ENCODE data around the gene CCDC92B. TPM values are rescaled to one million over a fixed set of nuclear protein-coding genes. Genes with fewer than 3 reads are reported as not detected.

CCDC92B gene
- total RNA-seq, 1 experiment from 2014 or later = 0.09 TPM

GRCh38 chr17:2795441-2796163 lies 46.1 kb upstream of the CCDC92B start:
- H3K27me3 ChIP-seq (replicated peaks; ENCODE audit: insufficient read depth, low read depth, low read length, poor library complexity) = peaks cover 4% of the 10 kb centered on the region
- TF ChIP-seq, protein P1, sequence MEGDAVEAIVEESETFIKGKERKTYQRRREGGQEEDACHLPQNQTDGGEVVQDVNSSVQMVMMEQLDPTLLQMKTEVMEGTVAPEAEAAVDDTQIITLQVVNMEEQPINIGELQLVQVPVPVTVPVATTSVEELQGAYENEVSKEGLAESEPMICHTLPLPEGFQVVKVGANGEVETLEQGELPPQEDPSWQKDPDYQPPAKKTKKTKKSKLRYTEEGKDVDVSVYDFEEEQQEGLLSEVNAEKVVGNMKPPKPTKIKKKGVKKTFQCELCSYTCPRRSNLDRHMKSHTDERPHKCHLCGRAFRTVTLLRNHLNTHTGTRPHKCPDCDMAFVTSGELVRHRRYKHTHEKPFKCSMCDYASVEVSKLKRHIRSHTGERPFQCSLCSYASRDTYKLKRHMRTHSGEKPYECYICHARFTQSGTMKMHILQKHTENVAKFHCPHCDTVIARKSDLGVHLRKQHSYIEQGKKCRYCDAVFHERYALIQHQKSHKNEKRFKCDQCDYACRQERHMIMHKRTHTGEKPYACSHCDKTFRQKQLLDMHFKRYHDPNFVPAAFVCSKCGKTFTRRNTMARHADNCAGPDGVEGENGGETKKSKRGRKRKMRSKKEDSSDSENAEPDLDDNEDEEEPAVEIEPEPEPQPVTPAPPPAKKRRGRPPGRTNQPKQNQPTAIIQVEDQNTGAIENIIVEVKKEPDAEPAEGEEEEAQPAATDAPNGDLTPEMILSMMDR (conservative IDR thresholded peaks at IDR 0.05; ENCODE audit: low read depth, low read length) = no peak
- no peak for TF ChIP-seq EZH2 (IDR thresholded peaks at IDR 0.05; ENCODE audit: borderline replicate concordance, low read depth, low read length, poor library complexity, severe bottlenecking)
- CTCF ChIA-PET = no interaction called here

DNA sequence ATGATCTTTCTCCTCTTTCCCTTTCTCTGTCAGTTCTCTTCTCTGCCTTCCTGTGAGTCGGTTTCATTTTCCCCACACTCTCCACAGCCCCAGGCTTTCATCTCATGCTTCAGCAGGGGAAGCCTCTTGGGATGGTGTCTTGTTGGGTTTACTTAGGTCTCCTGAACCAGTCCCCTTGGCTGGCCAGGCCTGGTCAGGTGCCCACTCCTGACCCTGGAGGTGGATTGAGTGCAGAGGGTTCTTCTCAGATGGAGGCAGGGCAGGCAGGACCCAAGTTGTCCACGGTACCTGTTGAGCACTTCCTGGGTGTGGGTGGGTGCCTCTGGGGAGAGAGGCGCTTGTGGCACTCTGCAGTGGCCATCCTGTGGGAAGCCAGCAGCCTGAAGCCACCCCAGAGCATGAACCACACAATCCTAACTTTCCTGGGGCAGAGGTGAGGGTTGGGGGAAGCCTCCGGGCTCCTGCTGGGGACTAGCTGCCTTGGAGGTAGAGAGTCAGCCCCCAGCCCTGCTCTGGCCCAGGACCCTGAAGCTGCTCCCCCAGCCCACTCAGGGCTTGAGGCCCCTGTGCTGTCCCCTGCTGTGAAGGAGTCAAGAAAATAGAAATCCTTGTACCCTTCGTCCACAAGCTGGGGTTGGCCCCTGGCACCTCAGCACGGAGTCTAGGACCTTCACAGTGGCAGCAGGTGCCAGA lies 44.8 kb upstream of the CCDC92B start:
- Histone ChIP-seq H3K9me3 (ENCODE audit: low read depth, low read length, poor library complexity, severe bottlenecking) (no peaks in the 10 kb centered on the region), H3K36me3 (ENCODE audit: insufficient read depth, low read length, poor library complexity, severe bottlenecking) (no peaks in the 10 kb centered on the region), H3K27ac (ENCODE audit: low read depth, low read length, poor library complexity, severe bottlenecking) (no peak overlapping the region), H3K4me1 (ENCODE audit: insufficient read depth, low read length, poor library complexity, severe bottlenecking) (no peaks in the 10 kb centered on the region), H3K4me3 (ENCODE audit: low read depth, low read length, poor library complexity, severe bottlenecking) (no peak overlapping the region), H3K27me3 (replicated peaks; ENCODE audit: insufficient read depth, low read depth, low read length, poor library complexity) (no peaks in the 10 kb centered on the region)
- TF ChIP-seq, protein P1 (conservative IDR thresholded peaks at IDR 0.05; ENCODE audit: low read depth, low read length) = no peak
- TF ChIP-seq EZH2 (IDR thresholded peaks at IDR 0.05; ENCODE audit: borderline replicate concordance, low read depth, low read length, poor library complexity, severe bottlenecking) = no peak
- ChIA-PET POLR2A (ENCODE audit: low non-redundant PET) (interaction anchor here (0.6 kb wide), 1 partner anchor 212 kb away, joined by 8 read pairs; no protein-coding TSS in a partner anchor), CTCF (no interaction called here)
- intact Hi-C loops (cut with micrococcal nuclease; ENCODE audit: unreplicated experiment) = no loop called here
- DNase-seq (ENCODE audit: low spot score) = no peak
- BruUV-seq (replicated peaks) = no TSS peak

More at GRCh38 chr17:2795441-2796163, 46.1 kb upstream of the CCDC92B start:
- intact Hi-C loops (cut with micrococcal nuclease; ENCODE audit: unreplicated experiment) = no loop called here
- no peaks in the 10 kb centered on the region for H3K36me3 ChIP-seq (ENCODE audit: insufficient read depth, low read length, poor library complexity, severe bottlenecking)
- H3K4me1 ChIP-seq (ENCODE audit: insufficient read depth, low read length, poor library complexity, severe bottlenecking) = no peaks in the 10 kb centered on the region
- H3K27ac ChIP-seq (ENCODE audit: low read depth, low read length, poor library complexity, severe bottlenecking) = no peak overlapping the region
- no peaks in the 10 kb centered on the region for H3K9me3 ChIP-seq (ENCODE audit: low read depth, low read length, poor library complexity, severe bottlenecking)
- BruUV-seq (replicated peaks) = no TSS peak
- no peak for DNase-seq (ENCODE audit: low spot score)
- H3K4me3 ChIP-seq (ENCODE audit: low read depth, low read length, poor library complexity, severe bottlenecking) = no peak overlapping the region
- POLR2A ChIA-PET (ENCODE audit: low non-redundant PET) = no interaction called here

DNA sequence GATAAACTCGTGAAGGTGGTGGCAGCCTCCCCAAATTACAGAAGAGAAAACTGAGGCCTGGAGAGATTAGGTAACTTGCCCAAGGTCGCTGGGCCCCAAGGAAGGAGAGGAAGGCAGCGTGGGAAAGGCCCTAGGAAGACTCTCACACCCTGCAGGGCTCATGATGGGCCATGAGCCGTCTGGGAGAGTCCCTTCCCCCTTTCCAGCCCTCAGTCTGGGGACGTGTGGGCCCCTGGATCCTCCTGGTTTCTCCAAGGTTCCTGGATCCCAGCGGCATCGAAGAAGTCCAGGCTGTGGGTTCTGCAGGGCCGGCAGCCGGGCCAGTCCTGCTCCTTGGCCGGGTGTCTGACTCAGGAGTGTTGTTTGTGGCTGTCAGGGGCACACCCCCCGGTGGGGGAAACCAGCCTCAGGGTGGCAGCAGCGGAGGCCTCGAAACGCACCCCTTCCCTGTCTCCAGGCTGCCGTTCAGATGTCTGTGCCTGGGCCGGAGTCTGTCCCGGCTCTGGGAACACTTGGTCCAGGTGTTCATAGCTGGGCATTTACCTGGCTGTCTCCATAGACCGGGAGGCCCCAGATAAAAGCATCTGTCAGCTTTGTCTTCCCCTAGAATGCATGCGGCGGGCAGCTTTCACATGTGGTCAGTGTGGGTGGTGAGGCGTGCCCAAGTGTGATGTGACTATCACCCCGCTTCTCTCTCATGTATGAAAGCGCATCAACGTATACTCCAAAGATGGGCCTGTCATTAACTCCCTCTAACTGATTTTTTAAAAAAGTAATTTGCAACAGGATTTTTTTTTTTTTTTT lies 43.1 kb upstream of the CCDC92B start:
- H3K9me3 ChIP-seq (ENCODE audit: low read depth, low read length, poor library complexity, severe bottlenecking) = no peaks in the 10 kb centered on the region
- no peak for DNase-seq (ENCODE audit: low spot score)
- no peak overlapping the region for H3K4me3 ChIP-seq (ENCODE audit: low read depth, low read length, poor library complexity, severe bottlenecking)
- no TSS peak for BruUV-seq (replicated peaks)
- intact Hi-C loops (cut with micrococcal nuclease; ENCODE audit: unreplicated experiment) = no loop called here
- no peak overlapping the region for H3K27ac ChIP-seq (ENCODE audit: low read depth, low read length, poor library complexity, severe bottlenecking)
- H3K36me3 ChIP-seq (ENCODE audit: insufficient read depth, low read length, poor library complexity, severe bottlenecking) = no peaks in the 10 kb centered on the region
- H3K4me1 ChIP-seq (ENCODE audit: insufficient read depth, low read length, poor library complexity, severe bottlenecking) = no peaks in the 10 kb centered on the region
- TF ChIP-seq EZH2 (IDR thresholded peaks at IDR 0.05; ENCODE audit: borderline replicate concordance, low read depth, low read length, poor library complexity, severe bottlenecking) = no peak
- TF ChIP-seq, protein P1 (conservative IDR thresholded peaks at IDR 0.05; ENCODE audit: low read depth, low read length) = no peak
- no peaks in the 10 kb centered on the region for H3K27me3 ChIP-seq (replicated peaks; ENCODE audit: insufficient read depth, low read depth, low read length, poor library complexity)
- CTCF ChIA-PET = no interaction called here
- POLR2A ChIA-PET (ENCODE audit: low non-redundant PET) = no interaction called here
